ENCODE data around the gene MTRF1. TPM values are rescaled to one million over a fixed set of nuclear protein-coding genes. Genes with fewer than 3 reads are reported as not detected.

The MTRF1 gene
- total and polyA plus RNA-seq, 2 of the 8 experiments (the other 6 are each of a cell fraction or from before 2014, with no cell fraction given) = 8.0 to 19.2 TPM

- Histone ChIP-seq H3K4ac (replicated peaks; ENCODE audit: insufficient read length, low read depth, low read length) (no peak overlapping the region), H3K56ac (replicated peaks; ENCODE audit: insufficient read length, low read depth, low read length) (no peak overlapping the region), H3K14ac (ENCODE audit: insufficient read length) (no peak overlapping the region), H3K79me2 (ENCODE audit: control insufficient read depth in 1 of 2, insufficient read depth in 2 of 2, low read length in 2 of 2) (no peaks in the 10 kb centered on the region), H2BK15ac (ENCODE audit: low read length) (no peak overlapping the region), H3K79me1 (ENCODE audit: low read depth, low read length) (no peaks in the 10 kb centered on the region), H2BK5ac (ENCODE audit: low read depth, low read length) (no peak overlapping the region), H4K8ac (ENCODE audit: extremely low read depth, insufficient read depth, low read length) (no peak overlapping the region), H2BK12ac (ENCODE audit: low read depth, low read length) (no peak overlapping the region), H2AK5ac (ENCODE audit: low read depth, low read length) (no peak overlapping the region), H2BK20ac (ENCODE audit: low read length) (no peak overlapping the region), H3K9ac (replicated peaks in 1 of 4; ENCODE audit: extremely low read depth in 1 of 4, low read depth in 3 of 4, low read length in 3 of 4) (no peak overlapping the region), H3K18ac (ENCODE audit: extremely low read depth, low read length) (no peak overlapping the region), H3K23ac (ENCODE audit: insufficient read length) (no peak overlapping the region), H3K4me1 (replicated peaks in 1 of 4; ENCODE audit: control insufficient read depth in 3 of 4, insufficient read depth in 4 of 4, low read length in 3 of 4) (no peaks in the 10 kb centered on the region), H3K4me2 (ENCODE audit: insufficient read depth in 1 of 2, low read depth in 2 of 2, low read length in 2 of 2) (no peak overlapping the region), H3K23me2 (ENCODE audit: low read depth, low read length) (no peaks in the 10 kb centered on the region), H3K4me3 (ENCODE audit: extremely low read depth in 1 of 4, insufficient read depth in 2 of 4, low read depth in 3 of 4, low read length in 4 of 4) (no peak overlapping the region), H3K9me3 (ENCODE audit: insufficient read depth in 2 of 2, low read depth in 1 of 2, low read length in 1 of 2) (no peaks in the 10 kb centered on the region; a peak in 1 of 4 replicates), H2AFZ (ENCODE audit: low read length) (no peak overlapping the region), H2BK120ac (replicated peaks; ENCODE audit: low read depth, low read length) (no peak overlapping the region), H4K5ac (ENCODE audit: insufficient read length, low read depth, low read length) (no peak overlapping the region), H4K20me1 (replicated peaks in 1 of 2; ENCODE audit: control insufficient read depth in 1 of 2, insufficient read depth in 2 of 2, low read length in 2 of 2) (no peaks in the 10 kb centered on the region), H3K27me3 (replicated peaks in 1 of 4; ENCODE audit: control insufficient read depth in 3 of 4, extremely low read depth in 1 of 4, insufficient read depth in 3 of 4, low read length in 3 of 4) (no peaks in the 10 kb centered on the region), H3K36me3 (ENCODE audit: control insufficient read depth in 2 of 4, insufficient read depth in 4 of 4, low read length in 3 of 4) (no peaks in the 10 kb centered on the region), H4K91ac (replicated peaks; ENCODE audit: insufficient read length, low read length) (no peak overlapping the region), H3K27ac (ENCODE audit: low read depth, low read length) (no peak overlapping the region)
- no peak for DNase-seq (ENCODE audit: low read depth in 1 of 2, low spot score in 2 of 2)
- FAIRE-seq = no peak
- TF ChIP-seq TEAD4 (IDR thresholded peaks at IDR 0.05; ENCODE audit: low read depth, low read length) (no peak), CBX5 (IDR thresholded peaks at IDR 0.05; ENCODE audit: low read depth, low read length) (no peak)
- ChIA-PET POLR2A (ENCODE audit: partially characterized antibody) (no interaction called here), CTCF (ENCODE audit: partially characterized antibody) (no interaction called here)
- WGBS, 2 experiments (ENCODE audit: extremely low coverage in 1 of 2, insufficient coverage in 1 of 2, insufficient read length in 1 of 2, insufficient replicate concordance in 2 of 2, low coverage in 1 of 2, low lambda C conversion rate in 2 of 2, missing lambda C conversion rate in 1 of 2) = 100% methylated on average over 1 of the region's 1 CpG; no CpG with 5 or more reads in 1 of the 2 experiments
Observed at GRCh38 chr13:41293272-41293671, 29.9 kb upstream of the MTRF1 start.

Measured in H1 (cell line).